Measurements from ENCODE around the gene EDEM3. TPM values are rescaled to one million over a fixed set of nuclear protein-coding genes. Genes with fewer than 3 reads are reported as not detected.

Gene EDEM3
- total RNA-seq, 2 donors from 2014 or later = 39.3 to 41.6 TPM

DNA sequence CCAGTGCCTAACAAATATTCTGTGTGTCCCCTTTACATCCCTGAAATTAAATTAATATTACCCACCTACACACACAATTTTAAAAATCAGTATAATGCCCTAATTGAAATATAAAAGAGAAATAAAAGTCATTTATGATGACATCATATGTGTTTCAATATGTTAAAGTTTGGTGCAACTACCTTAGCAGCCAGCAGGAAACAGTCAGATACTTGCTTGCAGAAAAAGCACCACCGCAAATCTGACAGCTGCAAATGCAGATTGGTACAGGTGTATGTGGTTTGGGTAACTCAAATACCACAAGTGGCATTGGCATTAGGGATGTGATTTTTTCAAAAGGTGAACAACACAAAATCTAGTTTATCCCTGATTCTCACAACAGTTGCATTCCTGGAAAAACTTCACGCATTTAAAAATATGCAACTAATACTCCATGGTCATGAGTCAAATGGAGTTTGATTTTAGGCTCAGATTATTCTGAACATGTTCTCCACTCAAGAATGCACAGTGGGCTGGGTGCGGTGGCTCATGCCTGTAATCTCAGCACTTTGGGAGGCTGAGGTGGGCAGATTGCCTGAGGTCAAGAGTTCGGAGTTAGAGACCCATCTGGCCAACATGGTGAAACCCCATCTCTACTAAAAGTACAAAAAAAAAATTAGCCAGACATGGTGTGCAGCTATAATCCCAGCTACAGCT lies 106.3 kb downstream of the EDEM3 start:
- intact Hi-C loops (cut with DNase I) = no loop called here
- DNase-seq (ENCODE audit: low spot score) = no peak

DNA sequence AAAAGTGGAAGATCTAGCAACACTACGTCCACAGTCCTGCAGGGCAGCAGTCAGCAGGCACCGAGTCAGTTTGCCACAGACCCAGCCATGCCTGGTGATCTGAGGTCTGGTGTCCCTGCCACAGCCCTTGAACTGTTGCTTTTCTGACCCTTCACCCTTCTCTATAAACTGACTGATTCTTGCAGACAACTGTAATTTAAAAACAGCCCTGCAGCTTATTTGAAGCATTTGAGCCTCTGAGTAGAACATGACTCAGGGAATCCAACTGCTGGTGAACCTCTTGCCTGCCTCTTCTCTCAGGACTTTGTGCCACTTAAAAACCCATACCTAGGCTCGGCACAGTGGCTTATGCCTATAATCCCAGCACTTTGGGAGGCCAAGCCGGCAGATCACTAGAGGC lies 107.2 kb downstream of the EDEM3 start:
- DNase-seq (ENCODE audit: low spot score) = no peak
- intact Hi-C loops (cut with DNase I) = no loop called here

DNA sequence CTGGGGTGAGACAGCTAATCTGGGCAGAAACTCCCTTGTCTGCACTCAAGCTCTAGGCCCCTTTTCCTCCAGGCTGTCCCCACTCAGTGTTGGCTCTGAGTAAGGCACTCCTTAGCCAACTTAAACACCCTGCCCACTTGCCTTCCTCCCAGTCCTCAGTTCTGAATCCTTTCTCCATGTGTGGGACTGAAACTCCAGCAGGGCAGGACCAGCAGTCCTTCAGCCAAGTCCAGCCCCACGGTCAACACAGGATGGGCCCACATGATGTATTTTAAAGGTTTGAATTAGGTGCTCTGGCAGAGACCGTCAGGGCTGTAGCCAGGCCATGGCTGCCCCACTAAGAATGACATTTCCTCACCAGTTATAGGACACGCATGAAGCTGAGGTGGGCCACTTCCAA lies 107.8 kb downstream of the EDEM3 start:
- no peak for DNase-seq (ENCODE audit: low spot score)
- intact Hi-C loops (cut with DNase I) = no loop called here

DNA sequence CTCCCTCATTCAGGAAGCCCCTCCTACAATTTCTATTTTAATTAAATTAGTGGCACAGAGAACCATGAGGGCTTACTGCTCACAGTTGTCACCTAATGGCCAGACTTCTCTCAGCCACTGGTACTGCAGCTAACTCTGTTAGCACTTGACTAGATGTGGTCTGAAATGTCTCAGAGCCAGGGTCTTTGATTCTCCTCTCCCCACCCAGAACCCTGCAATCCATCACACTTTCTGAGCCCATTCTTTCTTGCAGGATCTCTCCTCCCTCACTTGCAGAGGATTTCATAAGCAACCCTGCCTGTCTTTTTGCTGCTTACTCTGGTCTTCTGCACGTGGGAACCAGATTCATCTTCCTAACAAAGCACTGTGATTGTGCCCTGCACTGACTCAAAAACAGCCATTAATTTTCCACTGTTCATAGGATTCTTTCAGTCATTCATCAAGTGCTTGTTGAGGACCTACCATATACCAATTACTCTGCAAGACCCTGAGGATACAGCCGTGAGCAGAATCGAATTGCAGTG lies 108.4 kb downstream of the EDEM3 start:
- intact Hi-C loops (cut with DNase I) = no loop called here
- no peak for DNase-seq (ENCODE audit: low spot score)

DNA sequence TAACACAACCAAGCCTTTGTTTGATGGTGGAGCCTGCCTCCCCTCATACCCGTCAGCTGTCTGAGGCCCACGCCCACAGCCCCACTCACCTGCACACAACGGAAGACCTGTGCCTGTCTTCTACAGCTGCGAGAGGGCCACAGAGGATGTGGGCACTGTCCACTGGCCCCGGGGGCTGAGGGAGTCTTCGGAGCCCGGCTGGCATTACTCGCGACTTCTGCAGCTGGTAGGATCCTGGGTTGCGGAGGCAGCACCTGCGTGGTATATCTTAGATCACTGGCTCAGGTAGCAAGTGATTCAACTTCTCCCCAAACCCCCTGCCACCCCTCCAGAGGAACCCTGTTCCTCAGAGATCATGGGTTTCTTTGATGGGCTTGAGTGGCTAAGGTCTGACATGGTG lies 109.9 kb downstream of the EDEM3 start:
- DNase-seq (ENCODE audit: low spot score) = no peak
- intact Hi-C loops (cut with DNase I) = no loop called here

DNA sequence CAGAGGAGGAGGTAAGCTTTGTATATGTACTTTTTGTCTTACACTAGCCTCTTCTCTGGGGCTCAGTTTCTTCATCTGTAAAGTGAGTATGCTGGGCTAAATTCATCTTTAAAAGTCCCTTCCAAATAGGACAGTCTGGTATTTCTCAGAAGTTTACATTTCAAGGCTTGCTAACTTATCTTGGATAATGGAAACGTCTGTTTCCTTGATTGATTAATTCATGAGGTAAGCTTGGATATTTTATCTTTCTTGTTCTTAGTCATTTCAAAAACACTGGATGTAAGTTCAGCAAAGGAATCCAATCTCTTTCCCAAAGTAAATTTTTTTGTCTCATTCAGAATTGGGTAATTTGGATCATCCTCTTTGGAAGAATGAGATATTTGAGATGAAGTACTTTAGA lies 111.0 kb downstream of the EDEM3 start:
- intact Hi-C loops (cut with DNase I) = no loop called here
- no peak for DNase-seq (ENCODE audit: low spot score)

DNA sequence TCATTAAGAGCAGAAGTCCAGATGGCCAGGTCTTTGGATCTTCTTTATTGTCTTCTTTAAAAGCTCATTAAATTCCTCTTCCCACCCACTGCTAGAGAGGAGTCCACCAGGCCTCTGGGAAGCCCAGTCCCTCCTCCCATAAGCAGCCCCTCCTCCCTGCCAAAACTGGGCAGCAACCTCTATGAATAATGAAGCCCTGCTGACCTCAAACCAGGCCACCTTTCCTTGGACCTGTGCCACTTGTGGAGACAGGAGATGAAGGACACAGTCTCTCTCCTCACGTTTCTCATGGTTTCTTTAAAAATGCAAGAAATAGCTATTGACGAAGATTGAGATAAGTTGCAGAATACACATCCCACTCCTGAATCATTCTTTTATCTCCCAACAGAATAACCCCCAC lies 112.8 kb downstream of the EDEM3 start:
- intact Hi-C loops (cut with DNase I) = no loop called here
- no peak for DNase-seq (ENCODE audit: low spot score)

DNA sequence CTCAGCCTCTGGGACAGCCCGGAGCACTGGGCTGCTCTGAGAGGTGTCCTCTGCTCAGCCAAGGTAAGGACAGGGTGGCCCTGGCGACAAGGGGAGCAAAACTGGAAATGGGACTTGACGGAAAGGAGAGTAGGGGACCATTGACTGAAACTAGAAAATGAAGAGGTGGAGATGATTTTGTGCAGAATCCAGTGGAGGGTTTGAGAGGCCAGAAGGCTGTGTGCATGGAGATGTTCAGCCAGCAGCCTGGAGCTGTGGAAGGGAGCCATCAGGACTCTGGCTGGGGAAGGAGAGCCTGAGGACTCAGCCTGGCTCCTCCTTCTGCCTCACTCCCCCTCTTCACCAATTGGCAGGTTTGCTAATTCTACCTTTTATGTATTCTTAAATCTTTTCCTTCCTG lies 114.2 kb downstream of the EDEM3 start:
- intact Hi-C loops (cut with DNase I) = no loop called here

More for the DNA sequence above, 114.2 kb downstream of the EDEM3 start:
- DNase-seq (ENCODE audit: low spot score) = no peak

Other genes starting within 250 kb of the EDEM3 start
- gene NIBAN1, start 219.7 kb upstream of the EDEM3 start, total RNA-seq = 100 to 1,000 TPM; 145 to 234 TPM

Measured in posterior vena cava (tissue), 2 donors.